Spleen (tissue), 7 donors: ENCODE results near the gene RAPGEF3.

Experiments
- CTCF ChIP-seq, 11 experiments: fragments of 200-600 bp in 7 of 11; fragments of 450-650 bp in 4 of 11; sonication (generic) in 4 of 11; IDR thresholded peaks in 8 of 11; conservative IDR thresholded peaks in 3 of 11; 1 replicate in 7 of 11; 2 replicates in 4 of 11; pipeline versions ENCODE4 v1.4.0 to v1.8.0; 2016 to 2021; ENCODE audit warnings: antibody characterized with exemption in 11 of 11, inconsistent platforms in 4 of 11, mild to moderate bottlenecking in 1 of 11
- POLR2A ChIP-seq, 3 donors: fragments of 450-650 bp; IDR thresholded peaks; one replicate each; pipeline ENCODE4 v1.5.1; 2017; ENCODE audit warnings: antibody characterized with exemption in 3 of 3, mild to moderate bottlenecking in 1 of 3
- POLR2AphosphoS5 ChIP-seq, 3 donors: sonication (generic); formaldehyde crosslinking; IDR thresholded peaks; one replicate each; pipeline ENCODE4 v1.5.1; 2017; ENCODE audit warnings: antibody characterized with exemption in 3 of 3
- donor health status: DM: no; HTN: no; CAD: no; lungs with moderate emphysema.
- donor health status: DM: no; HTN: no; CAD: no.
- donor health status: DM: no; HTN: no; CAD: no.

DNA sequence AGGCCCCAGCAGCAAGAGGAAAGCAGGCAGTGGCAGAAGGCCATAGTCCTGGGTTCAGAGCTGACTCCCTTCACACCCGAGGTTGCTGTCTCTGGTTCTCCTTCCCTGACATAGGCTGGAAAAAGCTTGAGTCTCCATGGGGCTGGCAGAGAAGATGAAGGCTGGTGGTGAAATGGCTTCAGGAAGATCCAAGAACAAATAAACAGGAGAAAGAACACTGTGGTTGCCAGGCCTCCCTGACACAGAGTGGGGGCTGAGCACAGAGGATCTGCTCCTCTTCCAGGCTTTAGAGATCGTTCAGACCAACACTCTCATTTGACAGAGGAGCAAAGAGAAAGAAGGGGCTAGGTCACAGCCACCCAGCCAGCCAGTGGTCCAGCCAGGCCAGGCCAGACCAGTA, 46.7 kb upstream of the RAPGEF3 start:
- TF ChIP-seq CTCF (IDR thresholded peaks at IDR 0.05 in 8 of 11, conservative IDR thresholded peaks at IDR 0.05 in 3 of 11) (no peak), POLR2A (IDR thresholded peaks at IDR 0.05) (no peak), POLR2AphosphoS5 (IDR thresholded peaks at IDR 0.05) (no peak)
